GM20000 (cell line): ENCODE measurements around the gene ENTPD6.

Experiments
- DNase-seq: peaks from one replicate; pipeline ENCODE4 v3.0.0; 2012; ENCODE audit warnings: low spot score
- TF ChIP-seq, protein P1 (sequence below): IDR thresholded peaks from 2 replicates; pipeline ENCODE4 v1.5.1; 2012; ENCODE audit warnings: mild to moderate bottlenecking, control low read depth; ENCODE audit errors: extremely low read depth, missing control alignments

The ENTPD6 gene

DNA sequence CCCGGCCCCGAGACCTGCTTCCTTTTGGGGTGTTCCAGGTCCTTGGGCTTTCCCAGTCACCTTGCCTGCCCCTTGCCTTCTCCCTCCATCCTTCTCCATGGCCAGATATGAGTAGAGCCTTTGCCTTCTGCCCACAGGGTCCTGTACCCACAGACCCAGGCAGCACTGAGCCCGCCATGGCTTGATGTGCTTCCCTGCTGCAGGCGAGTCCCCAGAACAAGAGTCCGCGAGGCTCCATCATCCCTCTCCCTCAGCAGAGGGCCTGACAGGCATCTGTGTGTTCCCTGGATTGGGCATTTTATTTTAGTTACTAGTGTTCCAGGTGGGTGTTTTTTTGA is 74.3 kb downstream of the ENTPD6 start:
- DNase-seq = no peak
- TF ChIP-seq, protein P1, sequence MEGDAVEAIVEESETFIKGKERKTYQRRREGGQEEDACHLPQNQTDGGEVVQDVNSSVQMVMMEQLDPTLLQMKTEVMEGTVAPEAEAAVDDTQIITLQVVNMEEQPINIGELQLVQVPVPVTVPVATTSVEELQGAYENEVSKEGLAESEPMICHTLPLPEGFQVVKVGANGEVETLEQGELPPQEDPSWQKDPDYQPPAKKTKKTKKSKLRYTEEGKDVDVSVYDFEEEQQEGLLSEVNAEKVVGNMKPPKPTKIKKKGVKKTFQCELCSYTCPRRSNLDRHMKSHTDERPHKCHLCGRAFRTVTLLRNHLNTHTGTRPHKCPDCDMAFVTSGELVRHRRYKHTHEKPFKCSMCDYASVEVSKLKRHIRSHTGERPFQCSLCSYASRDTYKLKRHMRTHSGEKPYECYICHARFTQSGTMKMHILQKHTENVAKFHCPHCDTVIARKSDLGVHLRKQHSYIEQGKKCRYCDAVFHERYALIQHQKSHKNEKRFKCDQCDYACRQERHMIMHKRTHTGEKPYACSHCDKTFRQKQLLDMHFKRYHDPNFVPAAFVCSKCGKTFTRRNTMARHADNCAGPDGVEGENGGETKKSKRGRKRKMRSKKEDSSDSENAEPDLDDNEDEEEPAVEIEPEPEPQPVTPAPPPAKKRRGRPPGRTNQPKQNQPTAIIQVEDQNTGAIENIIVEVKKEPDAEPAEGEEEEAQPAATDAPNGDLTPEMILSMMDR = no peak

DNA sequence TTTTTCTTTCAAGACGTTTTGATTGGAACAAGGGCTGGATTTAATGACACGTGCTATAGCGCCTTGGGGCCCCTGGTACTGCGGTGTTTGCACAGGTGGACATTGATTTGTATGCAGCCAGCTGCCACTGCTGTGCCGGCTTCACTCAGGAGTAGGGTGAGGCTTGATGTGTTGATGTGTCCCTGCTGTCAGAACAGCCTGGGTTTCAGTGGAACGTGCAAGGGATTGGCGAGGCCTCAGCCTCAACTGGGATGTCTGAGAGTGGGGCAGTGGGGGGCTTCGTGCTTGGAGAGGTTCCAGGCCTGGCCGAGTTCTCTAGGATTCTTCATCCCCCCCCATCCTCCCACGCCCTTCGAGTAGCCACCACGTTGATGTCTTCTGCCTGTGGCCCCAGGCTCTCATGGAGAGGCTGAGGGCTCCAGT is 75.3 kb downstream of the ENTPD6 start:
- DNase-seq = no peak
- TF ChIP-seq, protein P1 = no peak

DNA sequence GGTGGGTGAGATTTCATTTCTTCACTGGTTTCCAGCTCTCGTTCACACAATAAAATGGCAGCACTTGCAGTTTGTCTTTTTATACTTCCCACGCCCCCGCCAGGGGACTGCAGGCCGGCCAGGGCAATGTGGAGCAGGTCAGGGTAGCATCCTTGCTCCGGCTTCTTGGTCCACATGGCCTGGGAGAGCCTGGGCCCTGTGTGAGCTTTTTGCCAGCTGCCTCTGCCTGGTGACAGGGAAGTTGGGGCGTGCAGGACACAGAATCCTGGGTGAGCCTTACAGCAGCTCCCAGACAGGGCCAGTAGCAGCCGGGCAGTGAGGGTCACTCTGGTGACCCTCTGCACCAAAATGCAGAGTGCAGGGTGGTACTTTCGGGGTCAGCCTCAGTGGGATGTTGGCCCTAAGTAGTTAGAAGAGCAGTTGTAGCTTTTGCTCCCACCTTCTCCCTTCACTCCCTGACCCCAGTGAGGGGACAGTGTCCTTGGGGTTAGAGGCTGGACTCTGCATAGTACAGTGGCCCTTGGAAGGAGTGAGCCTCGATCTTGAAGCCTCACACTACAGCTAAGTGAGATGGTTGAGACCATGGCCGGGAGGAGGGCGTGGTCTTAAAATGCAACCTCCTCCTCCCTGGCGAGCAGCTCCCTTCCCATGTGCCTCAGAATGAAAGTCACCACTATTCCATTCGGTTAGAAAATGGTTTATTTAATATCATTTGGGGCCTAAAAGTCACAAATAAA is 76.1 kb downstream of the ENTPD6 start:
- no peak for DNase-seq
- TF ChIP-seq, protein P1 = no peak

DNA sequence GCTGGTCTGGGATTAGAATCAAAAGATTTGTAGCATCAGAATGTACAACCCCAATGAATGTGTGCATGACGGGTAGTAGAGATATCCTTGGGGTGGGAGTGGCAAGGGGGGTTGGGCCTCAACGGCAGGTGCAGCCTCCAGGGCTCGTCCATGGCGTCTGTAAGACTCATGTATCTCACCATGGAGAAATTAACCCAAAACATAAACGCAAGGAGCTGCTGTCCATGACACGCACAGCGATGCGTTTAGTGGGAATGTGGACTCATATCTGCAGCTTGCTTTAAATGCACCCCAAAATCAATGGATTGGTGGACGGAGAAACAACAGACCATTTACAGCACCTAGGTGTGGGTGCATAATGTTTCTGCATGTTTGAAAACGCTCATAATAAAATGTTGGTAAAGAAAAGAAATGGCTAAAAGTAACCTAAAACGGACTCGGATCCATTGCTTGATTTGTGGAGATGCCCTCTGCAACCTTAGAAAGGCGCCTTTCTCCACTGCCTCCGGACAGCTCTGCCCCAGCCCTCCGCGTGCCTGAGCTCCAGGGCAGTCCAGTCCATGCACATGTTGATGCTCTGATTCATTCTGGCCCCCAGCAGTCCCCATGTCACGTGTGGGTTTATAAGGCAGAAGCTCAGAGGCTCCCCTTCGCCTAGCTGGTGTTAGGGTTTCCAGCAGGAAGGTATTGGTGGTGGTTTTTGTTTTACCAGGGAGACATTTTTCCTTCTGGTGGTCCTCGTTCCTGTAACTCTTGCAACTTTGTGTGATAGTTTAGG is 76.9 kb downstream of the ENTPD6 start:
- TF ChIP-seq, protein P1 = no peak
- no peak for DNase-seq

DNA sequence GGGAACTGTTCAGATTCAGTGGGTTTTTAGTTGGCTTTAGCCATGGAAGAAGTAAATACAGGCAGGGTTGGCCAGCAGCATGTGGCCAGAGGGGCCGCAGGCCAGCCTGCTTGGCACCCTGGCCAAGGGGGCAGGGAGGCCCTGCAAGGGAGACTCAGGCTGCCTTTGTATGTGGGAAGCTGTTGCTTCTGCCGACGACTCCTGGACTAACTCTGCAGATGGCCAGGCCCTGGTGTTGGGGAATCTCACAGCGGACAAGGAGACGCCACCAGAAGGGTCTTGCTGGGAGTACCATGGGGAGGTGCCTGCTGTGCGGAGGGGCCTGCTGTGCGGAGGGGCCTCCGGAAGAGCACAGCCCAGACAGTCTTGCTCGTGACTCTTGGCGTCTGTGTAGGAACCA is 77.5 kb downstream of the ENTPD6 start:
- TF ChIP-seq, protein P1 = no peak
- no peak for DNase-seq

DNA sequence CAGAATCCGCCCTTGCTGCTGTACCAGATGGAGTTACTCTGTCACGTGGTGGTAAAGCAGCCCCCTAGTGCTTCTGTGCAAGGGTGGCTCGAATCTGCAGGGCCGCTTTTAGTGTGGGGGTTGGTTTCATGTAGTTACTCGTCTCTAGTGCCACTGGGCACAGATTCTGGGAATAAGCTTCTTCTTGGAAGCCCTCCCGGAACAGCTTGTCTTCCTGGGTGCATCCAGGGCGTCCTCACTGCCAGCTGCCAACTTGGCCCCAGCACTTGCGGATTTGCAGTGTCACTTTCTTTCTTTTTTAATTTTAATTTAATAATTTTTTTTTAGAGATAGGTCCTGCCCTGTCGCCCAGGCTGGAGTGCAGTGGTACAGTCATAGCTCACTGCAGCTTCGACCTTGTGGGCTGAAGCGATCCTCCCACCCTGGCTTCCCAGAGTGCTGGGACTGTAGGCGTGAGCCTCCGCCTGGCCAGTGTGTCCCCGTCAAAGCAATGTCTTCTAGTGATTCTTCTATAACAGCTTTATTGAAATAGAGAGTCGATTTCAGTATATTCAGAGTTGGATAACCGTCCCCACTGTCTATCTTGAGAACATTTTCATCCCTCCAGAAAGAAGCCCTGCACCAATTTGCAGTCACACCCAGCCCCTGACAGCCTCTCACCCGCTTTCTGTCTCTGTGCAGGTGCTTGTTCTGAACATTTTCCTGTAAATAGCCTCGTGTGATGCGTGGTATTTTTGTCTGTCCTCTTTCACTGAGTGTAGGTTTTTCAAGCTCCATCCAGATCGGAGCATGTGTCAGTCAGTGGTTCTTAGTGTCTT is 78.2 kb downstream of the ENTPD6 start:
- TF ChIP-seq, protein P1 = no peak
- DNase-seq = no peak

DNA sequence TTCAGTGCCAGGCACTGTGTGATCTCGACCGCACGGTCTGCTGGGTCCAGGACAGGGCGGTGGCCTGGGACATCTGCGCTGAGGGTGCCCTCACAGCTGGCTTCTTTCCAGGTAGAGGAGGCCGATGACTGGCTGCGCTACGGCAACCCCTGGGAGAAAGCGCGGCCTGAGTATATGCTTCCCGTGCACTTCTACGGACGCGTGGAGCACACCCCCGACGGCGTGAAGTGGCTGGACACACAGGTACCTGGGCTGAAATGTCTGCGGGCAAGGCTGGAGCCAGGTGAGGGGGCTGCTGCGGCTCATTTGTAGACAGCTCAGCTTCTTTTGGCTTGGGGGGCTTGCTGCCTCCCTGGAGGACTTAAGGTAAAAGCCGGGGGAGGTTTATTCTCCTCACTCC is 79.0 kb downstream of the ENTPD6 start:
- DNase-seq = no peak
- TF ChIP-seq, protein P1 = no peak
